ENCODE measurements around the gene FAM169A. TPM values are rescaled to one million over a fixed set of nuclear protein-coding genes. Genes with fewer than 3 reads are reported as not detected.
"Not testable (repeated sequence)": the region's sequence is repeated elsewhere in the genome, so short reads cannot be mapped to it uniquely, and the experiment has no call there.

Gene FAM169A
- total RNA-seq, 1 donor from 2014 or later, result 12.1 TPM

GRCh38 chr5:74885170-74885569 is 19.0 kb upstream of the FAM169A start:
- no peaks in the 10 kb centered on the region for H3K27me3 ChIP-seq (ENCODE audit: control insufficient read depth, insufficient read depth, low read length)
- DNase-seq (ENCODE audit: low read depth) (no peak), FAIRE-seq (no peak)
- no peaks in the 10 kb centered on the region for H3K36me3 ChIP-seq (ENCODE audit: control insufficient read depth, insufficient read depth, low read length)
- no peak overlapping the region for H3K4me3 ChIP-seq (ENCODE audit: low read depth, low read length)
- TF ChIP-seq, protein P1, sequence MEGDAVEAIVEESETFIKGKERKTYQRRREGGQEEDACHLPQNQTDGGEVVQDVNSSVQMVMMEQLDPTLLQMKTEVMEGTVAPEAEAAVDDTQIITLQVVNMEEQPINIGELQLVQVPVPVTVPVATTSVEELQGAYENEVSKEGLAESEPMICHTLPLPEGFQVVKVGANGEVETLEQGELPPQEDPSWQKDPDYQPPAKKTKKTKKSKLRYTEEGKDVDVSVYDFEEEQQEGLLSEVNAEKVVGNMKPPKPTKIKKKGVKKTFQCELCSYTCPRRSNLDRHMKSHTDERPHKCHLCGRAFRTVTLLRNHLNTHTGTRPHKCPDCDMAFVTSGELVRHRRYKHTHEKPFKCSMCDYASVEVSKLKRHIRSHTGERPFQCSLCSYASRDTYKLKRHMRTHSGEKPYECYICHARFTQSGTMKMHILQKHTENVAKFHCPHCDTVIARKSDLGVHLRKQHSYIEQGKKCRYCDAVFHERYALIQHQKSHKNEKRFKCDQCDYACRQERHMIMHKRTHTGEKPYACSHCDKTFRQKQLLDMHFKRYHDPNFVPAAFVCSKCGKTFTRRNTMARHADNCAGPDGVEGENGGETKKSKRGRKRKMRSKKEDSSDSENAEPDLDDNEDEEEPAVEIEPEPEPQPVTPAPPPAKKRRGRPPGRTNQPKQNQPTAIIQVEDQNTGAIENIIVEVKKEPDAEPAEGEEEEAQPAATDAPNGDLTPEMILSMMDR (IDR thresholded peaks at IDR 0.05; ENCODE audit: insufficient read depth, low read length, severe bottlenecking), result no peak

GRCh38 chr5:74882379-74883134 is 16.4 kb upstream of the FAM169A start:
- not testable (repeated sequence) for DNase-seq (ENCODE audit: low read depth); FAIRE-seq; H3K4me3 ChIP-seq (ENCODE audit: low read depth, low read length); H3K27me3 ChIP-seq (ENCODE audit: control insufficient read depth, insufficient read depth, low read length); H3K36me3 ChIP-seq (ENCODE audit: control insufficient read depth, insufficient read depth, low read length)

DNA sequence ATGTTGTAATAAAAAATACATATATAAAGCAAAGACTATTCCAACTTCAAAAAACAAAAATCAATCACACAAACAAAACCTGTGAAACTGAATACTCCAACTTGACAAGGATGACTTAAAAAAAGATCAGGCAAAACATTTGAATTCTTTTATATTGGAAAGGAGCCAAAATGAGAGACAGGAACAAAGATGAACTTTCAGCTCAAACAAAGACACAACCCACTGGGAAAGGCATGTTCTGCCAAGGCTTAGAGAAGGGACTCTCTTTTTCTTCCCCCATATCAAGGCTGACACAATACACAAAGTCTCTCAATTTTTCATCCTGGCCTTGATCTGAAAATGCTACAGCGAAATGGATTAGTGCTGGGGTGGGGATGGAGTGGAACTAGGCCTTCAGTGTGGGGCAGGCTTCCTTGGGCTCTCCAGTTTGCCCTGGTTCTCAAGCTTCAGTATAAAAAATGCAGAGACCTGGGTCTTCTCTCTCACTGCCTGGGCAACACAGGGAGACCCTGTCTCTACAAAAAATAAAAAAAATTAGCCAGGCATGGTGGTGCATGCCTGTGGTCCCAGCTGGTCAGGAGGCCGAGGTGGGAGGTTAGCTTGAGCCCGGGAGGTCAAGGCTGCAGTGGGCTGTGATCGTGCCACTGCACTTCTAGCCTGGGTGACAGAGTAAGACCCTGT is 11.6 kb upstream of the FAM169A start:
- Histone ChIP-seq H3K27me3 (ENCODE audit: control insufficient read depth, insufficient read depth, low read length) (no peaks in the 10 kb centered on the region), H3K4me3 (ENCODE audit: low read depth, low read length) (no peak overlapping the region), H3K36me3 (ENCODE audit: control insufficient read depth, insufficient read depth, low read length) (no peaks in the 10 kb centered on the region)
- DNase-seq (ENCODE audit: low read depth), result no peak
- FAIRE-seq, result no peak
- TF ChIP-seq, protein P1 (IDR thresholded peaks at IDR 0.05; ENCODE audit: insufficient read depth, low read length, severe bottlenecking), result no peak

- TF ChIP-seq, protein P1 (IDR thresholded peaks at IDR 0.05; ENCODE audit: insufficient read depth, low read length, severe bottlenecking), result no peak
- Histone ChIP-seq H3K27me3 (ENCODE audit: control insufficient read depth, insufficient read depth, low read length) (no peaks in the 10 kb centered on the region), H3K36me3 (ENCODE audit: control insufficient read depth, insufficient read depth, low read length) (no peaks in the 10 kb centered on the region), H3K4me3 (ENCODE audit: low read depth, low read length) (no peak overlapping the region)
- DNase-seq (ENCODE audit: low read depth) (no peak), FAIRE-seq (no peak)
Measured at GRCh38 chr5:74875994-74876791, 10.0 kb upstream of the FAM169A start.

- DNase-seq (ENCODE audit: low read depth), result no peak
- Histone ChIP-seq H3K27me3 (ENCODE audit: control insufficient read depth, insufficient read depth, low read length) (no peaks in the 10 kb centered on the region), H3K4me3 (ENCODE audit: low read depth, low read length) (no peak overlapping the region), H3K36me3 (ENCODE audit: control insufficient read depth, insufficient read depth, low read length) (no peaks in the 10 kb centered on the region)
- TF ChIP-seq, protein P1 (IDR thresholded peaks at IDR 0.05; ENCODE audit: insufficient read depth, low read length, severe bottlenecking), result no peak
- no peak for FAIRE-seq
Measured at GRCh38 chr5:74873525-74874249, 7.5 kb upstream of the FAM169A start.

Measured in bronchial epithelial cell (primary cell).